OCI-LY3 (cell line): ENCODE results near the gene FHIP2A.
"Not testable (repeated sequence)": the region's sequence is repeated elsewhere in the genome, so short reads cannot be mapped to it uniquely, and the experiment has no call there.

Source experiments
- EZH2phosphoT487 ChIP-seq: fragments of 200-600 bp; shearing (Covaris generic); IDR thresholded peaks from 2 replicates; pipeline ENCODE4 v1.6.1; 2018; ENCODE audit warnings: antibody characterized with exemption, mixed run types, low read depth
- TF ChIP-seq, protein P1 (sequence below): fragments of 200-600, 300-600 bp; sonication (generic); IDR thresholded peaks from 2 replicates; pipeline ENCODE4 v1.5.1; 2014; ENCODE audit warnings: antibody characterized with exemption, low read length, low read depth

GRCh38 chr10:114857288-114857565, 35.6 kb downstream of the FHIP2A start:
- TF ChIP-seq, protein P1, sequence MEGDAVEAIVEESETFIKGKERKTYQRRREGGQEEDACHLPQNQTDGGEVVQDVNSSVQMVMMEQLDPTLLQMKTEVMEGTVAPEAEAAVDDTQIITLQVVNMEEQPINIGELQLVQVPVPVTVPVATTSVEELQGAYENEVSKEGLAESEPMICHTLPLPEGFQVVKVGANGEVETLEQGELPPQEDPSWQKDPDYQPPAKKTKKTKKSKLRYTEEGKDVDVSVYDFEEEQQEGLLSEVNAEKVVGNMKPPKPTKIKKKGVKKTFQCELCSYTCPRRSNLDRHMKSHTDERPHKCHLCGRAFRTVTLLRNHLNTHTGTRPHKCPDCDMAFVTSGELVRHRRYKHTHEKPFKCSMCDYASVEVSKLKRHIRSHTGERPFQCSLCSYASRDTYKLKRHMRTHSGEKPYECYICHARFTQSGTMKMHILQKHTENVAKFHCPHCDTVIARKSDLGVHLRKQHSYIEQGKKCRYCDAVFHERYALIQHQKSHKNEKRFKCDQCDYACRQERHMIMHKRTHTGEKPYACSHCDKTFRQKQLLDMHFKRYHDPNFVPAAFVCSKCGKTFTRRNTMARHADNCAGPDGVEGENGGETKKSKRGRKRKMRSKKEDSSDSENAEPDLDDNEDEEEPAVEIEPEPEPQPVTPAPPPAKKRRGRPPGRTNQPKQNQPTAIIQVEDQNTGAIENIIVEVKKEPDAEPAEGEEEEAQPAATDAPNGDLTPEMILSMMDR: not testable (repeated sequence)
- TF ChIP-seq EZH2phosphoT487: not testable (repeated sequence)
